ENCODE results near the gene PTPN1. TPM values are rescaled to one million over a fixed set of nuclear protein-coding genes. Genes with fewer than 3 reads are reported as not detected.
A peak's percentile ranks its signal among the peaks of the same experiment; 100 is the strongest.

The PTPN1 gene
- total and polyA plus RNA-seq, 10 of the 15 experiments (the other 5 are each of a cell fraction or from before 2014, with no cell fraction given), result 15.9 to 74.7 (median 43.9) TPM

DNA sequence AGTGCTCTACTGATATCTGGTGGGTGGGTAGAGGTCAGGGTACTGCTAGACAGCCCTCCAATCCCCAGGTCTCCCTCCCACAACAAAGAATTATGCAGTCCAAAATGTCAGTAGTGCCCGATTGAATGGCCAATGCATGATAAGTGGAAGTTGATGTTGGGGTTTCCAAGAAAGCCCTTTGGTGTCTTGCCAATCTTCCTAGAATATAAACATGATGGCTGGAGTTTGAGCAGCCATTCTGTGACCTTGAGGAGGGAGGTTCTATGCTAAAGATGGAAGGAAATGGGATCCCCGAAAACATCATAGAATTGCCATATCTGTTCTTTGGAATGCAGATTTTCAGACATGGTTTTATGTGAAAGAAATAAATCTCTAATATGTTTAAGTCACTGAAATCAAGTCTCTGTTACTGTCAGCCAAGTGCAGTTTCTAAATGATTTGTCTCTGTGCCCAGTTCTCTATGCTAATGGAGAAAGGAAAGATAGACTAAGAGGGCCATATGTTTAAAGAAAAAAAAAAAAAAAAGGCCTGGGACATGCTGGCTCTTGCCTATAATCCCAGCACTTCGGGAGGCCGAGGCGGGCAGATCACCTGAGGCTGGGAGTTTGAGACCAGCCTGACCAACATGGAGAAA lies 32.8 kb upstream of the PTPN1 start:
- H3K4me1 ChIP-seq (ENCODE audit: control insufficient read depth, insufficient read depth, low read length), result peaks cover 24% of the 10 kb centered on the region
- no peak overlapping the region for H2AFZ ChIP-seq (ENCODE audit: control insufficient read depth, low read depth, low read length)
- ATAC-seq, result peak; percentile 26; the same call in 1 of the 3 replicates
- H3K27ac ChIP-seq (ENCODE audit: control insufficient read depth, insufficient read depth), result no peak overlapping the region
- POLR2A ChIA-PET, result no interaction called here
- no peak overlapping the region for H3K4me2 ChIP-seq (ENCODE audit: control insufficient read depth, insufficient read depth)
- no peak overlapping the region for H3K9ac ChIP-seq (ENCODE audit: control insufficient read depth, insufficient read depth, low read length)
- no peaks in the 10 kb centered on the region for H3K9me3 ChIP-seq (replicated peaks; ENCODE audit: control insufficient read depth, insufficient read depth, low read length)
- no peaks in the 10 kb centered on the region for H3K36me3 ChIP-seq (ENCODE audit: control insufficient read depth in 2 of 2, insufficient read depth in 2 of 2, low read length in 1 of 2)
- TF ChIP-seq GABPA (IDR thresholded peaks at IDR 0.05; ENCODE audit: low read depth) (no peak), POLR2A (IDR thresholded peaks at IDR 0.05; ENCODE audit: low read depth, low read length) (no peak), MXI1 (IDR thresholded peaks at IDR 0.05; ENCODE audit: low read depth, low read length) (no peak), NR2C1 (IDR thresholded peaks at IDR 0.05) (no peak), BHLHE40 (IDR thresholded peaks at IDR 0.05; ENCODE audit: borderline replicate concordance in 1 of 2, low read depth in 2 of 2, low read length in 1 of 2) (no peak), WRNIP1 (IDR thresholded peaks at IDR 0.05; ENCODE audit: borderline replicate concordance, low read depth, low read length) (no peak)
- SMC1A ChIA-PET (ENCODE audit: uncharacterized antibody, unreplicated experiment), result interaction anchor here (95.1 kb wide), 1 partner anchor 68 kb away, joined by 2799 read pairs; the partner anchor contains the start of gene PTPN1
- no peak overlapping the region for H3K4me3 ChIP-seq
- no peaks in the 10 kb centered on the region for H4K20me1 ChIP-seq (ENCODE audit: control insufficient read depth, insufficient read depth)
- intact Hi-C loops (cut with micrococcal nuclease; ENCODE audit: unreplicated experiment), result loop anchor here (5.0 kb wide), 1 partner anchor 160 kb away; no protein-coding TSS in a partner anchor
- no peaks in the 10 kb centered on the region for H3K79me2 ChIP-seq (ENCODE audit: control insufficient read depth, insufficient read depth, low read length)
- in situ Hi-C loops (cut with MboI), result no loop called here
- RAD21 ChIA-PET (ENCODE audit: unreplicated experiment), result interaction anchor here (1.5 kb wide), 1 partner anchor 93 kb away, joined by 9 read pairs; no protein-coding TSS in a partner anchor
- CTCF ChIA-PET, result interaction anchor here (1.5 to 4.1 kb wide), 4 partner anchors 35 to 97 kb away, joined by 12 to 26 read pairs (median 16); no protein-coding TSS in a partner anchor
- H3K27me3 ChIP-seq (replicated peaks in 1 of 2; ENCODE audit: control insufficient read depth in 2 of 2, insufficient read depth in 2 of 2, low read length in 1 of 2), result no peaks in the 10 kb centered on the region
- no TSS peak for BruUV-seq (replicated peaks)
- no peak for DNase-seq (ENCODE audit: low read depth, low spot score)
- WGBS (ENCODE audit: insufficient coverage, insufficient replicate concordance, low lambda C conversion rate, missing lambda C conversion rate), result 75% methylated on average over 5 of the region's 5 CpGs
- FAIRE-seq, result no peak

Measured in GM12878 (cell line).